ENCODE measurements around the gene APH1A.

GRCh38 chr1:150282558-150282958, 13.7 kb upstream of the APH1A start:
- no peak for TF ChIP-seq CTCF (conservative IDR thresholded peaks at IDR 0.05; ENCODE audit: low read depth, low read length)
- TF ChIP-seq EZH2 (IDR thresholded peaks at IDR 0.05; ENCODE audit: low read length, unreplicated experiment) = no peak

Data from PC-3 (cell line).